ENCODE measurements around the gene MCRS1. TPM values are rescaled to one million over a fixed set of nuclear protein-coding genes. Genes with fewer than 3 reads are reported as not detected.
"Not testable (repeated sequence)": the region's sequence is repeated elsewhere in the genome, so short reads cannot be mapped to it uniquely, and the experiment has no call there.

Gene MCRS1
- total RNA-seq, 4 donors from 2014 or later: 28.7 to 62.0 (median 34.6) TPM

- TF ChIP-seq CTCF (IDR thresholded peaks at IDR 0.05 in 4 of 5, conservative IDR thresholded peaks at IDR 0.05 in 1 of 5) (no peak), POLR2A (IDR thresholded peaks at IDR 0.05) (no peak)
These were observed 48.9 kb downstream of the MCRS1 start for GRCh38 chr12:49518914-49519573.

DNA sequence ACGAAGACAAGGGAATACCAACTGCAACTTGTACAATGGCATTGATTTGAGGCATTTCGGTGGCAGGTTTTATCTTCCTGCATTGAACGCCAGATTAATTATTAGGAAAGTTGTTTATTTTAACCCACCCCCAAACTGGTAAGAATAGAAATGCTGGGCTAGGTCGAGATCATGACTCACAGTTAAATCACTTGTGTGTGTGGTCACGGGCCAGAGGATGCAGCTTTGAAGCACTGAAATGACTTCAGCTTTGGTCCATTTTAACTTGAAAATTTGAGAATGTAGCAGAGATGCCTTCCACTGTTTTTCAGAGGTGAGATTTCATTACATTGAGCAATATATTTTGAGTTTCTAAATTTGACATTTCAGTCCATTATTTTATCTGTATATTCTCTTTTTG lies 52.7 kb downstream of the MCRS1 start:
- no peaks in the 10 kb centered on the region for H3K9me3 ChIP-seq
- no peak for ATAC-seq

More at GRCh38 chr12:49518914-49519573, 48.9 kb downstream of the MCRS1 start:
- in situ Hi-C loops (cut with MboI; ENCODE audit: low sequenced_read_pairs in 4 of 4): loop anchor here (5.0 to 10.0 kb wide), 2 partner anchors 157 to 164 kb away; no protein-coding TSS in a partner anchor
- Histone ChIP-seq H3K27me3 (no peaks in the 10 kb centered on the region), H3K4me3 (no peak overlapping the region), H3K27ac (no peak overlapping the region), H3K4me1 (no peaks in the 10 kb centered on the region), H3K36me3 (peaks cover 0 to 41% of the 10 kb centered on the region in 2 donors), H3K9me3 (no peaks in the 10 kb centered on the region)
- no peak for DNase-seq
- intact Hi-C loops (cut with DNase I; ENCODE audit: low total_unique reads): no loop called here
- ATAC-seq: no peak

DNA sequence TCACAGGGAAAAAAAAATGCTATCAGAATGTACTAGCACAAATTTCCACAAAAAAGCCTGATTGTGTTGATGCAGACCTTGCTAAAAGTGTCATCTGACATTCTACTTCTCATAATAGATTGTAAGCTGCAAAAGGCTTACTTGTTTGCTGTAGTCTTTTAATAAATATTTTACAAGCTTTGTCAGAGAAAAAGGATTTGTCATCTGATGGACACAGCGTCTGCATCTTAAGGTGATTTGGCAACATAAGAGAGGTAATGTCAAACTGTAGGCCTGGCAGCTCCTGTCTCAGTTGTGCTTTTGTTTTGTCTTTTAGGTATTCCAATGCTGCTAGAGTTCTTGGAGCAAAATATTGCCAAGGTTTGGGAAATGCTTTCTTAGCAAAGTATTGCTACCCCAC lies 55.4 kb downstream of the MCRS1 start:
- H3K36me3 ChIP-seq: peaks cover 0 to 6% of the 10 kb centered on the region in 2 donors
- no peak overlapping the region for H3K4me3 ChIP-seq
- no peak for TF ChIP-seq POLR2A (IDR thresholded peaks at IDR 0.05)
- no peak for TF ChIP-seq CTCF (IDR thresholded peaks at IDR 0.05 in 4 of 5, conservative IDR thresholded peaks at IDR 0.05 in 1 of 5)
- H3K27me3 ChIP-seq: no peaks in the 10 kb centered on the region
- H3K9me3 ChIP-seq: no peaks in the 10 kb centered on the region
- in situ Hi-C loops (cut with MboI; ENCODE audit: low sequenced_read_pairs in 4 of 4) (loop anchor here in 2 of 4 donors (10.0 kb wide), 1 partner anchor 158 kb away; no protein-coding TSS in a partner anchor), intact Hi-C loops (cut with DNase I; ENCODE audit: low total_unique reads) (no loop called here)
- no peaks in the 10 kb centered on the region for H3K4me1 ChIP-seq
- ATAC-seq: no peak
- DNase-seq: no peak
- no peak overlapping the region for H3K27ac ChIP-seq

More for the DNA sequence above, 52.7 kb downstream of the MCRS1 start:
- Histone ChIP-seq H3K27me3 (no peaks in the 10 kb centered on the region), H3K36me3 (peaks cover 0 to 16% of the 10 kb centered on the region in 2 donors), H3K4me1 (no peaks in the 10 kb centered on the region), H3K27ac (no peak overlapping the region), H3K4me3 (no peak overlapping the region)
- in situ Hi-C loops (cut with MboI; ENCODE audit: low sequenced_read_pairs in 4 of 4) (loop anchor here (5.0 to 10.0 kb wide), 2 partner anchors 153 to 160 kb away; no protein-coding TSS in a partner anchor), intact Hi-C loops (cut with DNase I; ENCODE audit: low total_unique reads) (no loop called here)
- no peak for DNase-seq
- TF ChIP-seq POLR2A (IDR thresholded peaks at IDR 0.05) (no peak), CTCF (IDR thresholded peaks at IDR 0.05 in 4 of 5, conservative IDR thresholded peaks at IDR 0.05 in 1 of 5) (no peak)

DNA sequence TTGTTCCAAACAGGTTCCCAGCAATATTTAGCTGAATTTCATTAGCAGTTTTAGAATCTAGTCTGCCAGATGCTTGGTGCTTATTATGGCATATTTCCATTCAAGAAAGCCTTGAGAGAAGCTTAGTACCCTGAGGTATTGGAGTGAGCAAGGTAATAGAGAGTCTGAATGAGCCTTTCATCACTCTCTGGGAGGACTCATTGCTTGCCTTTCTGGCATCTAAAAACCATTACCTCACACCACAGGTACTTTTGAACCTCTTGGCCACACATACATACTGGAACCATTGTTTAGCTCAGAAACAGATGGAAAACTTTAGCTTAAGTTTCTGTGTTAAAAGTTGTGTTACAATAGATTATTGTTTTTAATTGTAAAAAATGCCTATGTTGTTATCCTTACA lies 56.5 kb downstream of the MCRS1 start:
- no peaks in the 10 kb centered on the region for H3K4me1 ChIP-seq
- H3K27ac ChIP-seq: no peak overlapping the region
- peaks cover 0 to 6% of the 10 kb centered on the region in 2 donors for H3K36me3 ChIP-seq
- ATAC-seq: no peak
- intact Hi-C loops (cut with DNase I; ENCODE audit: low total_unique reads): no loop called here
- TF ChIP-seq POLR2A (IDR thresholded peaks at IDR 0.05): no peak
- TF ChIP-seq CTCF (IDR thresholded peaks at IDR 0.05 in 4 of 5, conservative IDR thresholded peaks at IDR 0.05 in 1 of 5): no peak
- DNase-seq: no peak
- H3K27me3 ChIP-seq: no peaks in the 10 kb centered on the region
- no peaks in the 10 kb centered on the region for H3K9me3 ChIP-seq
- in situ Hi-C loops (cut with MboI; ENCODE audit: low sequenced_read_pairs in 4 of 4): loop anchor here in 2 of 4 donors (10.0 kb wide), 1 partner anchor 157 kb away; no protein-coding TSS in a partner anchor
- H3K4me3 ChIP-seq: no peak overlapping the region

- H3K27ac ChIP-seq; H3K4me1 ChIP-seq; H3K9me3 ChIP-seq; ATAC-seq; DNase-seq; H3K4me3 ChIP-seq; intact Hi-C loops (cut with DNase I; ENCODE audit: low total_unique reads); H3K27me3 ChIP-seq; H3K36me3 ChIP-seq: not testable (repeated sequence)
- in situ Hi-C loops (cut with MboI; ENCODE audit: low sequenced_read_pairs in 4 of 4): loop anchor here in 2 of 4 donors (10.0 kb wide), 2 partner anchors 135 to 155 kb away; no protein-coding TSS in a partner anchor
These were observed 58.3 kb downstream of the MCRS1 start for GRCh38 chr12:49509681-49510080.
